Stimulated activated CD4-positive, alpha-beta T cell treated with anti-CD3 and anti-CD28 coated beads, Interleukin-12 subunit alpha, Interleukin-12 subunit beta, amount 100 ng/mL, for 48 hours (primary cell): Measurements from ENCODE around the gene DHRS13.
"Not testable (repeated sequence)": the region's sequence is repeated elsewhere in the genome, so short reads cannot be mapped to it uniquely, and the experiment has no call there.

Experiments used
- DNase-seq, 3 donors: peaks; one replicate each; pipeline ENCODE4 v3.0.0-alpha.2; 2020; ENCODE audit warnings: low read depth in 2 of 3, low spot score in 1 of 3

DHRS13 gene

GRCh38 chr17:28904800-28905199 lies 1.9 kb upstream of the DHRS13 start:
- no peak for DNase-seq

GRCh38 chr17:28903546-28903841 lies 615 bp upstream of the DHRS13 start:
- not testable (repeated sequence) for DNase-seq

GRCh38 chr17:28901866-28902818 lies 737 bp downstream of the DHRS13 start:
- DNase-seq: peak in 2 of 3 donors; percentile 28 to 49

- no peak for DNase-seq
These were observed 1.7 kb downstream of the DHRS13 start for GRCh38 chr17:28900986-28901726.

- no peak for DNase-seq
These were observed 3.6 kb downstream of the DHRS13 start for GRCh38 chr17:28899212-28899815.

DNA sequence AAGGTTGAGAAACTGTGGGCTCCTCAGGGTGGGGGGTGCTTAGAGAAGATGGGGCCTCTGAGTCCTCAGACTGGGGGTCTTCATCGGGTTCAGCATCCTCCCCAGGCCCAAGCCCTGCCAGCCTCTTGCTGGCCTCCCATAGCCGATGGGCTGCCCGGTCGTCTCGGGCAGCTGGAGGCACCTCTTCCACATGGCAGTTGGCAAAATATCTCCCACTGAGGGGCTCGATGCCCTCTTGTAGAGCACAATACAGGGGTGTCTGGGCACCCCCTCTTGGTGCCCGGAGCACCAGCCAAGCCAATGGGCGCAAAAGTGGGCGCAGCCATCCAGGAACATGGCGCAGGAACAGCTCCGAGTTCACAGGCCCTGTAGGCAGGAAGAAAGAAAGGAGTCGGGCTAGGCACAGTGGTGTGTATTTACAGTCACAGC lies 4.3 kb downstream of the DHRS13 start:
- DNase-seq: no peak

DNA sequence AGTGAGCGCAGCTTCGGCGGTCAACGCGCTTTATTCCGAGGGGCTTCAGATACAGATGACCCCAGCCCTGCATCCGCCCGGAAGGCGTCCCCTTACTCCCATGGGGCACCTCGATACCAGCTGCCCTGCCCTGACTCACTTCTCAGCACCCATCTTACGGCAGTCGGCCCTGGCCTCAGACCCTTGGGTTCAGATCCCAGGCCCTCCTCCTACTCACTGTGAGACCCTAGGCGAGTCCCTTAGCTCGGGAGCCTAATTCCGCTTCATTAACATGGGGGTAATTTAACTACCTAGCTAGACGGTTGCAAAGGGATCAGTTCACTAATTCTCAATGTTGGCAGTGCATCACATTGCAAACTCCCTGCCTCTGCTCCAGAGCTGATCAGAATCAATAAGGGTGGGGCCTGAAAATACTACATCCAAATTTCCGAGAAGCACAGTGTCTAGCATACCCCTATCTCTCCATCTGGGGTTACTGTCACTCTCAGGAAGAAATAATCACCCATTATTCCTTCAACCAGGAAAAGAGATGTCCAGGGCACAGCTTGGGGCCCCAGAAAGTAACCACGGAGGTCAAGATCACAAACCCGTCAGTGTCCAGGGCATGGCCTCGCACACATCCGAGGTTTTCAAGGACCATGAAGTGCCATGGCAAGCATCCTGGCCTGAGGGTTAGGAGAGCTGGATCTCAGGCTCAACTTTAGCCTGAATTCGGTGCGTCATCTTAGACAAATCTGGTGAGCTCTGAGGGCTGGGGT lies 4.9 kb downstream of the DHRS13 start:
- no peak for DNase-seq

- peak; percentile 33 to 57 (median 46) for DNase-seq
These were observed 5.8 kb downstream of the DHRS13 start, which contains the start of gene FLOT2 for GRCh38 chr17:28896884-28897768. FLOT2 (minus strand) TSS chr17:28897733; CDS start chr17:28897574, 159 bp downstream.

GRCh38 chr17:28896491-28896883 lies 6.4 kb downstream of the DHRS13 start:
- DNase-seq: no peak

GRCh38 chr17:28895794-28896447 lies 7.0 kb downstream of the DHRS13 start:
- no peak for DNase-seq

DNA sequence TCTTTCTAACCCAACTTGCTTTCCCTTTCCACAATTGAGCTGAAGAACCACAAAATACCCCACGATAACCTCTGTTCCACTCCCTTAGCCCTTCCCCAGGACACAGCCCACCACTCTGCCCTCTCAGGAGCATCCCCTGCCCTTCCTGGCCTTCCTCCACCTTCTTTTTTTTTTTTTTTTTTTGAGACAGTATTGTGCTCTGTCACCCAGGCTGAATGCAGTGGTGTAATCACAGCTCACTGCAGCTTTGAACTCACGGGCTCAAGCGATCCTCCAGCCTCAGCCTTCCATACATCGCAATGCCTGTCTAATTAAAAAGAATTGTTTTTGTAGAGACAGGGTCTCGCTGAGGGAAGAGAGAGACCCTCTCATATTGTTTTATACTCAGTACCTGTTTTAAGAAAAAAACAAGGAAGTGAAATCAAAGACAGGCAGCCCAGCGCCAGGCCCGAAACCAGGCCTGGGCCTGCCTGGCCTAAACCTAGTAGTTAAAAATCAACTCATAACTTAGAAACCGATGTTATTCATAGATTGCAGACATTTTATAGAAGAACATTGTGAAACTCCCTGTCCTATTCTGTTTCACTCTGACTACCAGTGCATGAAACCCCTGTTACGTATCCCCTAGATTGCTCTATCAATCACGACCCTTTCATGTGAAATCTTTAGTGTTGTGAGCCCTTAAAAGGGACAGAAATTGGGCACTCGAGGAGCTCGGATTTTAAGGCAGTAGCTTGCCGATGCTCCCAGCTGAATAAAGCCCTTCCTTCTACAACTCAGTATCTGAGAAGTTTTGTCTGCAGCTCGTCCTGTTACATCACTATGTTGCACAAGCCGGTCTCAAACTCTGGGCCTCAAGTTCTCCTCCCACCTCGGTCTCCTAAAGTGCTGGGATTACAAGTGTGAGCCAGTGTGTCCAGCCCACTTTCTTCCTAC lies 9.4 kb downstream of the DHRS13 start:
- not testable (repeated sequence) for DNase-seq

GRCh38 chr17:28892024-28892423 lies 10.9 kb downstream of the DHRS13 start:
- DNase-seq: no peak

- DNase-seq: no peak
These were observed 11.7 kb downstream of the DHRS13 start for GRCh38 chr17:28891201-28891600.

DNA sequence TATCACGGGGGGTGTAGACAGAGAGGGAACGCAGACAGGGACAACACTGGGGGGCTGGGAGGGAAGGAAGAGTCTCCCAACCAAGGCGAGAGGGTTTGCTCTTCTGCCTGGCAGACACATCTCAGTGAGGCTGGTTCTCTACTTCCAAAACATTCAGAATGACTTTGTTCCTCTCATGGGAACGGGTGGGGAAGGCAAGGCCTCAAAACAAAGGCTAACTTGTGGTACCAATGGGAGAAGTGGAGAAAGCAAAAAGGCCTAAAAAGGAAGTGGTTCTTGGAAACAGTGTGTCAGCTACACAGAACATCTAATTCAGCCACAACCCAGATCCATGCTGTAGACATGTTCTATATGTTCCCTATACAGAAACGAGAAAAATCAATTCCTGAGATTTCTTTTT lies 12.9 kb downstream of the DHRS13 start:
- no peak for DNase-seq

- no peak for DNase-seq
These were observed 14.0 kb downstream of the DHRS13 start for GRCh38 chr17:28888832-28889231.

DNA sequence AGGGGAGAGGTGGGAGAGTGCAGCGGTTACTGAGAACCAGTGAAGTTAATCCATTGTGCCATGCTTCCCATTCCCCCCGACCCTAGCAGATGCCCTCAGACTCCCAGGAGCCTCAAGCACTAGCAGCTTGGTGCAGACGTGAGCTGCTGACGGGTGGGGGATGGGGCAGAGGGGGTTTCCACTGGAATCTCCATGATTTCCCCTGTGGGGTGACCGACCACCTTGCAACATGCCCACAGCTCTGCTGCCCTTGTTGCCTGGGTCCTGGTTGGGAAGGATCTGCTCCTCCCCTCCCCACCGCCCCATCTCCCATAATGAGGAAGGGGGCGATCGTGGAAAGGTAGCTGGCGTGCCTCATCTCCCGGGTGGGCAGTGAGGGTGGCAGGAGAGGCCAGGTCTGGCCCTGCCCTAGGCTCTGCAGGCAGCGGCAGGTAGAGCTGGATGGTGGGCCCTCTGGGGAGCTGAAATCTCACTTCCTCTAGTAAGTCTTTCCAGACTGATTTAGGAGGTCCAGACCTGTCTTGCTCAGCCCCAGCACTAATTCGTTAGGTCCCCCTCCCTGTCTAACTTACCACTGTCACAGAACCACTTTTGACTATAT lies 14.9 kb downstream of the DHRS13 start:
- no peak for DNase-seq

- DNase-seq: no peak
These were observed 16.9 kb downstream of the DHRS13 start for GRCh38 chr17:28885951-28886350.

GRCh38 chr17:28885363-28885762 lies 17.5 kb downstream of the DHRS13 start:
- DNase-seq: no peak
